AG09319 (cell line): ENCODE data around the gene TMPRSS2.

Source experiments
- DNase-seq: peaks from one replicate; pipeline ENCODE4 v3.0.0-alpha.2; 2010; ENCODE audit warnings: low read depth; ENCODE audit errors: extremely low read depth
- CTCF ChIP-seq: IDR thresholded peaks from 2 replicates; pipeline ENCODE4 v1.5.1; 2011; ENCODE audit warnings: low read depth, mild to moderate bottlenecking, inconsistent platforms, low read length, moderate library complexity

TMPRSS2 gene

GRCh38 chr21:41475714-41476420, 32.1 kb downstream of the TMPRSS2 start:
- DNase-seq = no peak
- TF ChIP-seq CTCF = no peak

- no peak for TF ChIP-seq CTCF
- no peak for DNase-seq
Measured at GRCh38 chr21:41472753-41473548, 35.0 kb downstream of the TMPRSS2 start.

GRCh38 chr21:41470054-41470453, 37.9 kb downstream of the TMPRSS2 start:
- DNase-seq = no peak
- no peak for TF ChIP-seq CTCF

- no peak for DNase-seq
- TF ChIP-seq CTCF = no peak
Measured at GRCh38 chr21:41466024-41466820, 41.7 kb downstream of the TMPRSS2 start.

- TF ChIP-seq CTCF = no peak
- DNase-seq = no peak
Measured at GRCh38 chr21:41465176-41465781, 42.7 kb downstream of the TMPRSS2 start.

GRCh38 chr21:41460578-41461527, 47.1 kb downstream of the TMPRSS2 start:
- peak; percentile 93 for TF ChIP-seq CTCF
- peak; percentile 54 for DNase-seq
